Liver (tissue), 9 donors: Measurements from ENCODE around the gene CELF2. TPM values are rescaled to one million over a fixed set of nuclear protein-coding genes. Genes with fewer than 3 reads are reported as not detected.

ENCODE experiments used
- DNase-seq: peaks from one replicate; pipeline ENCODE4 v3.0.0-alpha.2; 2017; ENCODE audit warnings: low spot score
- H3K27ac ChIP-seq, 2 donors: one replicate each; pipeline ENCODE4 v1.7.0; 2013; ENCODE audit warnings: inconsistent platforms in 2 of 2, low read length in 2 of 2, control low read depth in 1 of 2, low read depth in 1 of 2, mild to moderate bottlenecking in 1 of 2
- H3K27me3 ChIP-seq, 4 donors: one replicate each; pipeline versions ENCODE4 v1.6.1 to v1.7.0; 2013; ENCODE audit warnings: low read length in 3 of 4, inconsistent platforms in 1 of 4, mild to moderate bottlenecking in 1 of 4, moderate library complexity in 1 of 4; ENCODE audit not compliant: control insufficient read depth in 4 of 4, insufficient read depth in 4 of 4
- H3K36me3 ChIP-seq, 4 donors: one replicate each; pipeline versions ENCODE4 v1.6.1 to v1.7.0; 2013; ENCODE audit warnings: low read length in 3 of 4, mild to moderate bottlenecking in 3 of 4, low read depth in 1 of 4, moderate library complexity in 1 of 4; ENCODE audit not compliant: control insufficient read depth in 4 of 4, insufficient read depth in 3 of 4
- H3K4me1 ChIP-seq, 4 donors: one replicate each; pipeline versions ENCODE4 v1.6.1 to v1.7.0; 2013; ENCODE audit warnings: low read length in 3 of 4, mild to moderate bottlenecking in 3 of 4, moderate library complexity in 1 of 4; ENCODE audit not compliant: control insufficient read depth in 4 of 4, insufficient read depth in 4 of 4
- H3K4me3 ChIP-seq, 3 donors: one replicate each; pipeline versions ENCODE4 v1.6.1 to v1.7.0; 2013; ENCODE audit warnings: low read length in 3 of 3, control low read depth in 1 of 3, low read depth in 1 of 3, mild to moderate bottlenecking in 1 of 3
- H3K9ac ChIP-seq, 2 donors: one replicate each; pipeline ENCODE4 v1.7.0; 2013; ENCODE audit warnings: low read length in 2 of 2, mild to moderate bottlenecking in 2 of 2, moderate library complexity in 2 of 2, control low read depth in 1 of 2, low read depth in 1 of 2
- H3K9me3 ChIP-seq, 4 donors: one replicate each; pipeline versions ENCODE4 v1.6.1 to v1.7.0; 2013; ENCODE audit warnings: low read length in 3 of 4; ENCODE audit not compliant: control insufficient read depth in 4 of 4
- ATF3 ChIP-seq: IDR thresholded peaks from 2 replicates; pipeline ENCODE4 v1.6.1; 2016; ENCODE audit warnings: antibody characterized with exemption
- CTCF ChIP-seq: fragments of 150-350 bp; IDR thresholded peaks from 2 replicates; pipeline ENCODE4 v1.5.1; 2017; ENCODE audit warnings: improper control_type of control experiment, low read depth, low read length; ENCODE audit not compliant: missing input control
- EGR1 ChIP-seq, 2 donors: IDR thresholded peaks; 2 replicates each; pipeline ENCODE4 v1.6.1; 2016 to 2018; ENCODE audit warnings: antibody characterized with exemption in 2 of 2, low read depth in 2 of 2
- FOXA1 ChIP-seq: IDR thresholded peaks from 2 replicates; pipeline ENCODE4 v1.6.1; 2016; ENCODE audit warnings: antibody characterized with exemption
- FOXA2 ChIP-seq: IDR thresholded peaks from 2 replicates; pipeline ENCODE4 v1.6.1; 2016; ENCODE audit warnings: antibody characterized with exemption
- GABPA ChIP-seq, 2 donors: IDR thresholded peaks in 1 of 2; conservative IDR thresholded peaks in 1 of 2; 2 replicates each; pipeline ENCODE4 v1.6.1; 2016; ENCODE audit warnings: antibody characterized with exemption in 2 of 2, mild to moderate bottlenecking in 1 of 2, moderate library complexity in 1 of 2
- HNF4A ChIP-seq, 2 donors: conservative IDR thresholded peaks; 2 replicates each; pipeline ENCODE4 v1.6.1; 2016; ENCODE audit warnings: antibody characterized with exemption in 2 of 2, mild to moderate bottlenecking in 2 of 2
- JUND ChIP-seq, 2 donors: IDR thresholded peaks; 2 replicates each; pipeline ENCODE4 v1.6.1; 2016; ENCODE audit warnings: antibody characterized with exemption in 2 of 2
- NR2F2 ChIP-seq: IDR thresholded peaks from 2 replicates; pipeline ENCODE4 v1.6.1; 2016; ENCODE audit warnings: antibody characterized with exemption
- RAD21 ChIP-seq, 2 donors: IDR thresholded peaks; 2 replicates each; pipeline ENCODE4 v1.6.1; 2016; ENCODE audit warnings: antibody characterized with exemption in 2 of 2, mild to moderate bottlenecking in 2 of 2
- REST ChIP-seq: IDR thresholded peaks from 2 replicates; pipeline ENCODE4 v1.6.1; 2016; ENCODE audit warnings: antibody characterized with exemption, mild to moderate bottlenecking
- RXRA ChIP-seq, 2 donors: IDR thresholded peaks; 2 replicates each; pipeline ENCODE4 v1.6.1; 2017 to 2018; ENCODE audit warnings: antibody characterized with exemption in 2 of 2, mild to moderate bottlenecking in 1 of 2
- SP1 ChIP-seq: IDR thresholded peaks from 2 replicates; pipeline ENCODE4 v1.6.1; 2018; ENCODE audit warnings: antibody characterized with exemption, mild to moderate bottlenecking
- TAF1 ChIP-seq: conservative IDR thresholded peaks from 2 replicates; pipeline ENCODE4 v1.6.1; 2016; ENCODE audit warnings: antibody characterized with exemption, mild to moderate bottlenecking
- YY1 ChIP-seq: IDR thresholded peaks from 2 replicates; pipeline ENCODE4 v1.6.1; 2016; ENCODE audit warnings: antibody characterized with exemption, mild to moderate bottlenecking
- ZBTB33 ChIP-seq: IDR thresholded peaks from 2 replicates; pipeline ENCODE4 v1.6.1; 2016; ENCODE audit warnings: antibody characterized with exemption
- WGBS: extraction: QIAGEN DNeasy Blood & Tissue Kit; methylation state at CpG from one replicate; pipeline ENCODE4 v1.1.7; 2013; 5-methylcytosine and 5-hydroxymethylcytosine counted together
- polyA plus RNA-seq, 2 donors: library from polyadenylated mRNA; stranded (reverse) in 1 of 2; unstranded in 1 of 2; fragments of 200-250 nt in 1 of 2; fragments of >200 nt in 1 of 2; fragmentation: Nextera tagmentation in 1 of 2; extraction: Ambion mirVana in 1 of 2; gene quantifications; one replicate each; pipeline versions ENCODE4 v1.2.1 to v1.2.3, GENCODE V29; 2013 to 2015
- total RNA-seq, 2 donors: library from RNA; depleted of rRNA; stranded (reverse); fragments of >200 nt; gene quantifications; one replicate each; pipeline ENCODE4 v1.2.3, GENCODE V29; 2014
- donor health status: healthy.
- donor health status: healthy.
- donor health status: healthy.
- donor health status: healthy.
- donor health status: healthy.

CELF2 gene
- total and polyA plus RNA-seq, 4 donors, result 1.4 to 8.5 (median 5.6) TPM

- no peak for TF ChIP-seq YY1
- TF ChIP-seq HNF4A (conservative IDR thresholded peaks at IDR 0.05), result no peak
- no peak for TF ChIP-seq FOXA1
- no peak for TF ChIP-seq RXRA (IDR thresholded peaks at IDR 0.05)
- no peak for TF ChIP-seq EGR1 (IDR thresholded peaks at IDR 0.05; ENCODE audit: low read depth in 2 of 2)
- TF ChIP-seq RAD21 (IDR thresholded peaks at IDR 0.05), result no peak
- TF ChIP-seq NR2F2, result no peak
- no peak for TF ChIP-seq ZBTB33
- TF ChIP-seq SP1, result no peak
- no peak for TF ChIP-seq JUND (IDR thresholded peaks at IDR 0.05)
- TF ChIP-seq ATF3, result no peak
- TF ChIP-seq TAF1, result no peak
- no peak for TF ChIP-seq FOXA2
- no peak for TF ChIP-seq CTCF
- TF ChIP-seq GABPA (IDR thresholded peaks at IDR 0.05 in 1 of 2, conservative IDR thresholded peaks at IDR 0.05 in 1 of 2), result no peak
- TF ChIP-seq REST, result no peak
- Histone ChIP-seq H3K27me3 (no peaks in the 10 kb centered on the region), H3K9me3 (peaks cover 0 to 3% (median 0%) of the 10 kb centered on the region in 4 donors), H3K4me1 (no peaks in the 10 kb centered on the region), H3K9ac (no peak overlapping the region), H3K36me3 (no peaks in the 10 kb centered on the region), H3K4me3 (no peak overlapping the region), H3K27ac (no peak overlapping the region)
- DNase-seq, result no peak
- WGBS, result 81% methylated on average over 4 of the region's 4 CpGs
Measured at GRCh38 chr10:11074536-11075267, 57.0 kb downstream of the CELF2 start.
